Inflammatory macrophage treated with lipopolysaccharide for 1 hour (primary cell): Measurements from ENCODE around the gene CEP41.

ENCODE experiments used
- DNase-seq, 2 donors: peaks; one replicate each; pipeline ENCODE4 v3.0.0-alpha.2; 2020 to 2022

The CEP41 gene

GRCh38 chr7:130415006-130415405 is 25.8 kb downstream of the CEP41 start:
- DNase-seq = no peak

- DNase-seq = no peak
Measured at GRCh38 chr7:130413201-130413600, 27.6 kb downstream of the CEP41 start.

GRCh38 chr7:130410868-130411541 is 29.8 kb downstream of the CEP41 start:
- no peak for DNase-seq

DNA sequence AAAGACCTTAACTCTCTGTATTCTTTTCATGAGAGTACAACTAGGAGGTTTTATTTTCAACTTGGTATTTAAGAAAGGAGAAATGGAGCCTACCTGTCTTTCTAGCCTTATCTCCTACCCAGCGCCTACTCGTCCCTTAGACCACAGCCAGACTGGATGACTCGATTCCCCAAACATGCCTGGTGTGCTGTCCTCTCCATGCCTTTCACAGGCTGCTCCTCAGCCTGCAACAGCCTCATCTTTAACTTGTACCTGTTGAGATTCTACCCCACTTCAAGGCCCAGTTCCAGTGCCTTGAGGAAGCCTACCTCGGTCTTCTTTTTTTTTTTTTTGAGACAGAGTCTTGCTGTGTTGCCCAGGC is 31.1 kb downstream of the CEP41 start:
- no peak for DNase-seq

- no peak for DNase-seq
Measured at GRCh38 chr7:130409067-130409711, 31.6 kb downstream of the CEP41 start.

- no peak for DNase-seq
Measured at GRCh38 chr7:130405003-130405402, 35.8 kb downstream of the CEP41 start.

DNA sequence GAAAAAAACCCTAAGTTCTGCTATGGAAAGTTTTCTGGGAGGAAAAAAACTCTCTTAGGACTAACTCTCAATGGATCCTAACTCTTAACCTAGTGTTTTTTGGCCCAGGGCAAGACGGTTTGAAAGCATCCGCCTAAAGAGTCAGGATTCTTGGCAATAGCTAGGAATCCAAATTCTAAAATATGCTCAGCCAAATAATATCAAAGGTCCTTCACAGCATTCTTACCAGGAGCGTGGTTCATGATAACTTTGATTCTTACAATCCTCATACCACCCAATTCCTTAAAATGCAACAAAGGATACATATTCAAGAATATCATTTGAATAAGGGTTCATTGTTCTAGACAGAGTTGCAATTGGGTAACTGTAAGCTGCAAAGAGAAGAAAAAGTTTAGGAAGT is 39.2 kb downstream of the CEP41 start:
- DNase-seq = no peak

DNA sequence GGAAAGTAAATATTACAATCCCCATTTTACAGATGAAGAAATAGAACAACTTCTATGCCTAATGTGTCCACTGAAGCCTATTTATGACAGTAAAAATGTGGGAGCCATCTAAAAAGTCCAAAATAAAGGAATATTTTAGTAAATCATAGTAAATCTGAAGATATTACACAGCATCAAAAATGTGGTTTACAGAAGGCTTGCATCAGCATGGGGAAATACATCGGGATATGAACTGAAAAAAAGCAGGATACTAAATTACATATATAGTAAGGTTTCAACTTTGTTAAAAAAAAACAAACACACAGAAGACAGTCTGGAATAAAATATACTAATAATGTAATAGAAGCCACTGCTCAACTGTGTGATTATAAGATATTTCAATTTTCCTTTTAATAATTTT is 39.7 kb downstream of the CEP41 start:
- DNase-seq = no peak

DNA sequence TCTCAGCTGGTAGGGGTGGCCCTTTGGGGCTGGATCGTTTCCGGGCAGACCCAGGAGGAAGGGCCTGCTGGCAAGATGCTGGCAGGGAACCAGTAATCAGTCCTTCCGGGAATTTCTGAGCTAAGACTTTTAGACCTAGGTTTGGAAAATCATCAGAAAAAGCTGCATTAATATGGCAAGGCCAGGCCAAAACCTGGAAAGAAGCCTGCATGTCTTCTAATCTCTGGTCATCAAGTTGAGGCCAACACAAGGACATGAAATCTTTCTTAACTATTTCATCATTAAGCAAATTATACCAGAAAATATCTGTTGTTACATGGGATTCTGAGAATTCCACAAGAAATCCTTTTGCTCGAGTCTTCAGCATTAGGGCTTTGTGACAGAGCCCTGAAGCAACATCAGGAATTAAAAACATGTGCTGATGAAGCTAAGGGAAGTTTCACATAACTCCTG is 40.7 kb downstream of the CEP41 start:
- no peak for DNase-seq

DNA sequence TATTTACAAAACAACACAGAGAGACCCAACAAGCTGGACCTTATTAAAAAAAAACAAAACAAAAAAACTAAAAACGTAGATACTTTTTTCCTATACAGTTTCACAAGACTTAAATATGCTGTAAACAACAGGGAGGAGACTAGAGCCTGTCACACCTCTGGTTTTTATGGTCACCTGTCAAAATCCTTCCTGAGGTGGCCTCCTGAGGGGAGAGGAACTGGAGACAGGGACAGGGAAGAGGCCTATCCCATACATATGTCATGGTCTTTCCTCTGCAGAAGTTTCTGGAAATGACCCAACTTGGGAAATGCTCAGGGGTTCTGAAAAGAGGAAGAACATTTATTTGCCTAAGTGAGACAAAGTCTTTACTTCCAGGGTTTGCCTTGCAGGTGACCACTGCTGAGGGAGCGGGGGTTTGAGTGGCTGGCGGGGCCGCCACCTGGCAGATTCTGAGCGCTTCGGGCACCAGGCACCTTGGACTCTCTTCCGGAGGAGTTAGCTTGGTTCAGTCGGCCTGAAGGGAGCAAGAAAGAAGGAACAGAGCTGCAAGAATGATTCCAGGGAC is 42.2 kb downstream of the CEP41 start:
- peak; percentile 37 to 52 for DNase-seq

DNA sequence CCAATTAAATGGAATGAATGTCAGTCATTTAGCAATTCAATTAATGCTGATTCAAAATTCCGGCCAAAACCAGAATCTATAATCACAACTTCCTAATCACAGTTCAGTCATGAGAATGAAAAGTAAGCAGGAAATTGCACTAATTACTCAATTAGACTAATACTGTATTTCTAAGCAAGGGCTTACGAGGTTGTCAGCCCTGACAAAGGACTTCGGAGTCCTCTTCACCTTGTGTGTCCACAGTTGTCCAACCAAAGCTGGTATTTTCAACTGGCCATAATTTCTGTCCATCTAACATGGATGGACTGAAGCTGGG is 43.1 kb downstream of the CEP41 start:
- no peak for DNase-seq

GRCh38 chr7:130397051-130397757 is 43.6 kb downstream of the CEP41 start:
- DNase-seq = no peak

GRCh38 chr7:130396109-130396508 is 44.7 kb downstream of the CEP41 start:
- no peak for DNase-seq

- DNase-seq = no peak
Measured at GRCh38 chr7:130395421-130395820, 45.4 kb downstream of the CEP41 start.

- DNase-seq = no peak
Measured at GRCh38 chr7:130394421-130395195, 46.2 kb downstream of the CEP41 start.

- peak; percentile 24 to 32 for DNase-seq
Measured at GRCh38 chr7:130393841-130394411, 46.9 kb downstream of the CEP41 start.

DNA sequence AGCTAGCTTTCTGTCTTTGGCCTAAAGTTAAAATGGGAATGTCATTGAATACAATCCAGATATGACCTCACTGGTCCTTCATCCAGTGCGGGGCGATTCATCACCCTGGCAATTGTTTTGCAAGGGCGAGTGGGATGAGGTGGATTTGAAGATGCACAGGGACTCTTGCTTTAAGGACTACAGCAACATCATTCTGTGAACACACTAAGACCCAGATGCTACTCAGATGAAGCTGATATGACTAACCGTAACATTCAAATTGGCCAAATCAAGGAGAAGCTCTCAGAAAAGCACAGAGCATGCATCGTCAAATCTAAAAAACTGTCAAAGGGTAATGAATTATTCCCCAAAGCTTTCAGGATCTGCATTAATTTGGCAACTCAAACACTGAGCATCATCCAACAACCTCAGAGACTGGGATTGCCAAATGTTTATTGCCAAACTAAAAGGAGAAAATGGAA is 47.7 kb downstream of the CEP41 start:
- no peak for DNase-seq

GRCh38 chr7:130390486-130390885 is 50.3 kb downstream of the CEP41 start:
- DNase-seq = peak; percentile 35 to 45

DNA sequence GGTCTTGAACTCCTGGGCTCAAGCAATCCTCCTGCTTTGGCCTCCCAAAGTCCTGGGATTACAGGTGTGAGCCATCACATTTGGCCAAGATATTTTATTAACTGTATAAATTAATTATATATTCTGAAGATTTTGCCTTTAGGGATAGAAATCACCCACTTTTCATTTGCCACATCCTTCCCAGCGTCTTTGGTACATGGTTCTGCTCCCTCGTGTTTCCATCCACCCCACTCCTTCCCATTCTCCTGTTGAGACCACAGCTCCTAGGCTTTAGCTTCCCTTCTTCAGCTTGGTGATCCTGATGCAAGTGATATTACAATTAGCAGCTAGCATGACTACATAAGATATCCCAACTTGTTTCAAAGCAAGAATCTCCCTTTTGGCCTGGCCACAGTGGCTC is 52.1 kb downstream of the CEP41 start:
- no peak for DNase-seq

DNA sequence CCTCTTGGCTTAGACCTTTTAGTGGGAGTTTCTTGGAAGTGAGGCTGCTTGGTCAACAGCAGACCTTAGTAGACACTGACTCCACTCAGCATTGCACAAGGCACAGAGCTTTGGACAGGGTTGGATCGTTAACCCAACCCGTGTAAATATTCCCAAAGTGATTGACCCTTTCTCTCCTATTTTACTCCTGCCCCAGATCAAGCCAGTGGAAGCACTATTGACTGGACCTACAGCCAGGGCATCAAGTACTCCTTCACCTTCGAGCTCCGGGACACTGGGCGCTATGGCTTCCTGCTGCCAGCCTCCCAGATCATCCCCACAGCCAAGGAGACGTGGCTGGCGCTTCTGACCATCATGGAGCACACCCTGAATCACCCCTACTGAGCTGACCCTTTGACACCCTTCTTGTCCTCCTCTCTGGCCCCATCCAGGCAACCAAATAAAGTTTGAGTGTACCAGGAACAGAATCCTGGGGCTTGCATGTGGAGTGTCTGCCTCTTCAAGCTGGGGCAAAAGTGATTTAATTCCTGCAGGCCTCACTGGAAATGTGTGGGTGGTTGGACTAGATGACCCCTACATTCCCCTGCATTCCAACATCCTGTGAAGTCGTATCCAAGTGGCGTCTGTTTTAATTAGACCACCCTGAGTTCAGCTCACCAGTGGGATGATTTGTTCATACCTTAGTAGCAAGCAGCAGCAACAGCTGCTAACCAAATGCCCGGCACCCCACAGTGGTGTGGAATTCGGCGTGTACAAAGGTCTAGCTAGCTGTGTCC is 53.0 kb downstream of the CEP41 start:
- DNase-seq = no peak

- no peak for DNase-seq
Measured at GRCh38 chr7:130387306-130387627, 53.5 kb downstream of the CEP41 start.

DNA sequence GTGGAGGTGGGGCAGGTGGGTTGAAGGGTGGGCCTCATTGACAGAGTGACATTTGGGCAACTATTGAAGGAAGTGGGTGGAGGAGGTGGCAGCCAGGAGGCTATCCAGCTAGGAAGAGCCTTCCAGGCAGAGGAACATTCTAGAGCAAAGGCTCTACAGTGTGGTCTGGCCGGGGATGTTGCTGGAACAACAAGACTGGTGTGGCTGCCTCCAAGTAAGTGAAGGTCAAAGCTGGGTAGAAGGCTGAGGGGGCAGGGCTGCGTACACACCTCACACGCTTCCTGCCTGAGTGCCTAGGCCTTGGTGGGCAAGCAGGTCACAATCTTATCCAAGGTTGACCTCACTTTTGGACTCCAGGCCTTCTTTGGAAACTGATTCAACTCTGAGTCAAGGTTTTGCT is 53.9 kb downstream of the CEP41 start:
- no peak for DNase-seq
